ENCODE measurements around the gene KCNMB4. TPM values are rescaled to one million over a fixed set of nuclear protein-coding genes. Genes with fewer than 3 reads are reported as not detected.

The KCNMB4 gene
- polyA plus RNA-seq, 1 of the 3 experiments (the other 2 are of a cell fraction), result 0.74 TPM

DNA sequence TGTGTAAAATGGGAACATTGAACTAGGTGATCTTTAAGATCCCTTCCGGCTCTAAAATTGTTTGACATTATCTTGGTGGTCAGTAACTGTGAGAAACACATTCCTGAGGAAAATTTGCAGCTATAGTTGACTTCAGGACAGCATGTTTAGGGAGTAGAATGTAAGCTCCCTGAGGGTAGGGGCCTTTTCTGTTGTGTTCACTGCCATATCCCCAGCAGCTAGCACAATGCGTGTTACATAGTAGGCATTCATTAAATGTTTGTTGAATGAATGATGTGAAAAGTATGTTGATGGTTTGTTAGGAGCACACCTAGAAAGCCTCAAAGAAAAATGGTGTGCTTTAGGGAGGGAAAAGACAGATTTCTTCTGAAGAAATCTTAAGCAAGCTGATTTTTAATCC is 38.5 kb upstream of the KCNMB4 start:
- ChIA-PET CTCF (interaction anchor here (0.7 to 1.1 kb wide), 2 partner anchors 12 to 16 kb away, joined by 3 to 4 read pairs; no protein-coding TSS in a partner anchor), POLR2A (no interaction called here)
- WGBS (ENCODE audit: low lambda C conversion rate), result 93% methylated on average over 2 of the region's 2 CpGs
- Histone ChIP-seq H4K20me1 (ENCODE audit: insufficient read depth) (peaks cover 5% of the 10 kb centered on the region; the same call in 1 of the 2 replicates), H3K9ac (no peak overlapping the region), H3F3A (replicated peaks; ENCODE audit: insufficient read depth) (peaks cover 3% of the 10 kb centered on the region), H3K27ac (ENCODE audit: low read depth in 2 of 2, low read length in 1 of 2) (no peak overlapping the region), H2AFZ (ENCODE audit: low read depth) (no peak overlapping the region), H3K9me2 (no peaks in the 10 kb centered on the region), H3K4me1 (ENCODE audit: control insufficient read depth in 1 of 2, insufficient read depth in 2 of 2, low read depth in 1 of 2, low read length in 1 of 2) (no peaks in the 10 kb centered on the region; a peak in 2 of 4 replicates), H3K27me3 (ENCODE audit: insufficient read depth) (no peaks in the 10 kb centered on the region), H3K9me3 (no peaks in the 10 kb centered on the region), H3K79me2 (ENCODE audit: insufficient read depth) (peaks cover 35% of the 10 kb centered on the region; the same call in 1 of the 2 replicates), H3K4me3 (ENCODE audit: low read depth in 2 of 2, low read length in 1 of 2) (no peak overlapping the region), H3K4me2 (no peak overlapping the region), H3K36me3 (replicated peaks in 1 of 2; ENCODE audit: control insufficient read depth in 1 of 2, insufficient read depth in 2 of 2, low read length in 1 of 2) (peaks cover 31 to 52% of the 10 kb centered on the region in 2 experiments)
- no peak for DNase-seq
- TF ChIP-seq GATA2 (CRISPR knock-in tag; IDR thresholded peaks at IDR 0.05) (no peak), FOXM1 (IDR thresholded peaks at IDR 0.05; ENCODE audit: low read depth) (no peak), TCF12 (IDR thresholded peaks at IDR 0.05) (no peak), FOSL2 (IDR thresholded peaks at IDR 0.05; ENCODE audit: borderline replicate concordance, low read depth) (no peak), RCOR1 (IDR thresholded peaks at IDR 0.05; ENCODE audit: low read length) (no peak), MXI1 (IDR thresholded peaks at IDR 0.05; ENCODE audit: low read depth, low read length) (no peak), SIN3A (IDR thresholded peaks at IDR 0.05; ENCODE audit: borderline replicate concordance, low read depth, low read length) (no peak), TEAD4 (IDR thresholded peaks at IDR 0.05; ENCODE audit: borderline replicate concordance, insufficient read depth) (no peak), ELF1 (IDR thresholded peaks at IDR 0.05) (no peak), NFIC (IDR thresholded peaks at IDR 0.05; ENCODE audit: borderline replicate concordance) (no peak), RXRA (IDR thresholded peaks at IDR 0.05; ENCODE audit: borderline replicate concordance, low read depth) (no peak)
- TF ChIP-seq, protein P1, sequence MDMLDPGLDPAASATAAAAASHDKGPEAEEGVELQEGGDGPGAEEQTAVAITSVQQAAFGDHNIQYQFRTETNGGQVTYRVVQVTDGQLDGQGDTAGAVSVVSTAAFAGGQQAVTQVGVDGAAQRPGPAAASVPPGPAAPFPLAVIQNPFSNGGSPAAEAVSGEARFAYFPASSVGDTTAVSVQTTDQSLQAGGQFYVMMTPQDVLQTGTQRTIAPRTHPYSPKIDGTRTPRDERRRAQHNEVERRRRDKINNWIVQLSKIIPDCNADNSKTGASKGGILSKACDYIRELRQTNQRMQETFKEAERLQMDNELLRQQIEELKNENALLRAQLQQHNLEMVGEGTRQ (IDR thresholded peaks at IDR 0.05; ENCODE audit: borderline replicate concordance, low read depth, low read length), result no peak

DNA sequence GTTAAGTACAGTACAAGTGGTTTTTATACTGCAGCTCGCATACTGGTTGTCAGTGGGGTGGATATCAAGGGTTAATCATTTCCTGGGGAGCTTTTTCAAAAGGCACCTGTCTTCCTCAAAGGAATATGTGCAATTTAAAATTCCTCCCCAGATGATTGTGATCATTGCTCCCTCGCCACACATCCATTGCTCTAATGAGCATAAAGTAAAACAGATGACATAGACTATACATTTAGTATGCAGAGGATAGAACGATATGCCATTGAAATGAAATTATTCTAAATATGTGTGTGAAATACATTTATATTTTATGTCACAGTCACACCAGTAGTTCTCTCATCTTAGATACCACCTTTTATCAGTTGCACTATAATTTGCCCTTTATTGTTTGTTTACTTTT is 36.4 kb upstream of the KCNMB4 start:
- H3K79me2 ChIP-seq (ENCODE audit: insufficient read depth), result peaks cover 34% of the 10 kb centered on the region
- no peaks in the 10 kb centered on the region for H3K9me2 ChIP-seq
- peaks cover 3% of the 10 kb centered on the region for H3F3A ChIP-seq (replicated peaks; ENCODE audit: insufficient read depth)
- H3K27ac ChIP-seq (ENCODE audit: low read depth in 2 of 2, low read length in 1 of 2), result no peak overlapping the region
- POLR2A ChIA-PET, result no interaction called here
- no peaks in the 10 kb centered on the region; a peak in 2 of 4 replicates for H3K4me1 ChIP-seq (ENCODE audit: control insufficient read depth in 1 of 2, insufficient read depth in 2 of 2, low read depth in 1 of 2, low read length in 1 of 2)
- DNase-seq, result no peak
- CTCF ChIA-PET, result interaction anchor here (0.6 kb wide), 1 partner anchor 91 kb away, joined by 3 read pairs; no protein-coding TSS in a partner anchor
- H3K9me3 ChIP-seq, result no peaks in the 10 kb centered on the region
- no peaks in the 10 kb centered on the region for H3K27me3 ChIP-seq (ENCODE audit: insufficient read depth)
- WGBS (ENCODE audit: low lambda C conversion rate), result 85% methylated on average over 3 of the region's 3 CpGs
- H3K4me2 ChIP-seq, result no peak overlapping the region
- TF ChIP-seq, protein P2, sequence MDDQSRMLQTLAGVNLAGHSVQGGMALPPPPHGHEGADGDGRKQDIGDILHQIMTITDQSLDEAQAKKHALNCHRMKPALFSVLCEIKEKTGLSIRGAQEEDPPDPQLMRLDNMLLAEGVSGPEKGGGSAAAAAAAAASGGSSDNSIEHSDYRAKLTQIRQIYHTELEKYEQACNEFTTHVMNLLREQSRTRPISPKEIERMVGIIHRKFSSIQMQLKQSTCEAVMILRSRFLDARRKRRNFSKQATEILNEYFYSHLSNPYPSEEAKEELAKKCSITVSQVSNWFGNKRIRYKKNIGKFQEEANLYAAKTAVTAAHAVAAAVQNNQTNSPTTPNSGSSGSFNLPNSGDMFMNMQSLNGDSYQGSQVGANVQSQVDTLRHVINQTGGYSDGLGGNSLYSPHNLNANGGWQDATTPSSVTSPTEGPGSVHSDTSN (IDR thresholded peaks at IDR 0.05), result no peak
- TF ChIP-seq RAD21 (IDR thresholded peaks at IDR 0.05; ENCODE audit: low read length) (no peak), RFX5 (IDR thresholded peaks at IDR 0.05; ENCODE audit: low read length) (no peak), GABPA (IDR thresholded peaks at IDR 0.05; ENCODE audit: low read depth) (no peak), JUND (IDR thresholded peaks at IDR 0.05) (no peak), MEF2A (IDR thresholded peaks at IDR 0.05; ENCODE audit: borderline replicate concordance, low read depth) (no peak), FOXJ3 (CRISPR knock-in tag; IDR thresholded peaks at IDR 0.05) (no peak), YY1 (IDR thresholded peaks at IDR 0.05; ENCODE audit: low read depth) (no peak)
- no peak overlapping the region for H3K4me3 ChIP-seq (ENCODE audit: low read depth in 2 of 2, low read length in 1 of 2)
- peaks cover 24 to 48% of the 10 kb centered on the region in 2 experiments for H3K36me3 ChIP-seq (replicated peaks in 1 of 2; ENCODE audit: control insufficient read depth in 1 of 2, insufficient read depth in 2 of 2, low read length in 1 of 2)
- no peak overlapping the region for H2AFZ ChIP-seq (ENCODE audit: low read depth)
- H3K9ac ChIP-seq, result no peak overlapping the region
- H4K20me1 ChIP-seq (ENCODE audit: insufficient read depth), result no peaks in the 10 kb centered on the region
